Stomach (tissue), 9 donors: ENCODE measurements around the gene TENM3. TPM values are rescaled to one million over a fixed set of nuclear protein-coding genes. Genes with fewer than 3 reads are reported as not detected.

Experiments used
- DNase-seq, 2 donors: peaks; one replicate each; pipeline versions ENCODE4 v3.0.0 to v3.0.0-alpha.2; 2013 to 2019
- H3K27ac ChIP-seq, 5 donors: fragments of 200-600 bp in 4 of 5; sonication (generic) in 4 of 5; one replicate each; pipeline ENCODE4 v1.5.1; 2013 to 2019; ENCODE audit warnings: mild to moderate bottlenecking in 1 of 5, moderate library complexity in 1 of 5
- H3K27me3 ChIP-seq, 3 donors: fragments of 200-600 bp; sonication (generic); one replicate each; pipeline ENCODE4 v1.5.1; 2017 to 2019; ENCODE audit warnings: mixed run types in 1 of 3
- H3K36me3 ChIP-seq, 4 donors: fragments of 200-600 bp; sonication (generic); 1 replicate in 3 of 4; 2 replicates in 1 of 4; pipeline ENCODE4 v1.5.1; 2016 to 2019
- H3K4me1 ChIP-seq, 4 donors: fragments of 200-600 bp; sonication (generic); one replicate each; pipeline ENCODE4 v1.5.1; 2016 to 2019
- H3K4me3 ChIP-seq, 4 donors: fragments of 200-600 bp; sonication (generic) in 3 of 4; one replicate each; pipeline ENCODE4 v1.5.1; 2016 to 2019; ENCODE audit warnings: mild to moderate bottlenecking in 1 of 4
- H3K9me3 ChIP-seq, 4 donors: fragments of 200-600 bp; sonication (generic); one replicate each; pipeline ENCODE4 v1.5.1; 2016 to 2019
- CTCF ChIP-seq, 7 experiments: fragments of 450-650 bp in 4 of 7; fragments of 200-600 bp in 3 of 7; sonication (generic) in 3 of 7; IDR thresholded peaks; one replicate each; pipeline ENCODE4 v1.5.1; 2016 to 2019; ENCODE audit warnings: antibody characterized with exemption in 7 of 7, control low read depth in 2 of 7, mild to moderate bottlenecking in 1 of 7
- EP300 ChIP-seq: sonication (generic); formaldehyde crosslinking; IDR thresholded peaks from one replicate; pipeline ENCODE4 v1.6.1; 2017; ENCODE audit warnings: antibody characterized with exemption
- POLR2A ChIP-seq, 4 donors: fragments of 450-650 bp; IDR thresholded peaks; one replicate each; pipeline ENCODE4 v1.6.1; 2016; ENCODE audit warnings: antibody characterized with exemption in 4 of 4, control low read depth in 2 of 4, mild to moderate bottlenecking in 1 of 4, moderate library complexity in 1 of 4
- POLR2AphosphoS5 ChIP-seq, 3 donors: sonication (generic); formaldehyde crosslinking; IDR thresholded peaks; one replicate each; pipeline ENCODE4 v1.6.1; 2016; ENCODE audit warnings: antibody characterized with exemption in 3 of 3
- WGBS, 5 donors: extraction: QIAGEN DNeasy Blood & Tissue Kit in 3 of 5; methylation state at CpG; one replicate each; pipeline versions ENCODE4 v1.1.5 to v1.1.7; 2013 to 2018; 5-methylcytosine and 5-hydroxymethylcytosine counted together
- intact Hi-C: fragments of 100-400 bp; cut with DNase I; formaldehyde crosslinking; loops from one replicate; pipeline ENCODE4 v1.15.1; 2023; ENCODE audit warnings: low total_unique reads
- polyA plus RNA-seq, 3 donors: library from polyadenylated mRNA; stranded (reverse); fragments of 200-250 nt; gene quantifications; one replicate each; pipeline ENCODE4 v1.2.3, GENCODE V29; 2013
- total RNA-seq, 5 donors: library from RNA; depleted of rRNA; stranded (reverse); fragments of >200 nt; gene quantifications; one replicate each; pipeline versions ENCODE4 v1.1.0 to v1.2.3, GENCODE V29; 2014 to 2016
- donor health status: healthy with polysubstance abuse.
- donor health status: Bipolar disorder and iron deficiency.
- donor health status: healthy.

Gene TENM3
- total and polyA plus RNA-seq, 8 donors: under 0.01 to 8.3 (median 0.44) TPM

- no peak for DNase-seq
These were observed 596.1 kb downstream of the TENM3 start for GRCh38 chr4:182839256-182839655.

GRCh38 chr4:182840108-182840507 is 596.9 kb downstream of the TENM3 start:
- peaks cover 0 to 10% (median 0%) of the 10 kb centered on the region in 3 donors for H3K27me3 ChIP-seq

More at GRCh38 chr4:182839256-182839655, 596.1 kb downstream of the TENM3 start:
- no peaks in the 10 kb centered on the region for H3K4me1 ChIP-seq
- peaks cover 0 to 10% (median 0%) of the 10 kb centered on the region in 3 donors for H3K27me3 ChIP-seq
- no peaks in the 10 kb centered on the region for H3K36me3 ChIP-seq
- H3K9me3 ChIP-seq: no peaks in the 10 kb centered on the region
- no peak overlapping the region for H3K27ac ChIP-seq
- WGBS, 5 donors: 94 to 100% (median 95%) methylated on average over 6 to 9 of the region's 9 CpGs
- TF ChIP-seq EP300: no peak
- intact Hi-C loops: no loop called here
- no peak overlapping the region for H3K4me3 ChIP-seq

GRCh38 chr4:182842104-182842600 is 599.0 kb downstream of the TENM3 start:
- Histone ChIP-seq H3K27ac (no peak overlapping the region), H3K36me3 (no peaks in the 10 kb centered on the region), H3K4me1 (no peaks in the 10 kb centered on the region), H3K4me3 (no peak overlapping the region), H3K9me3 (no peaks in the 10 kb centered on the region), H3K27me3 (no peaks in the 10 kb centered on the region)
- no peak for DNase-seq
- intact Hi-C loops: no loop called here
- 70 to 84% (median 76%) methylated on average over 11 of the region's 11 CpGs for WGBS, 5 donors
- TF ChIP-seq POLR2AphosphoS5 (IDR thresholded peaks at IDR 0.05) (no peak), POLR2A (IDR thresholded peaks at IDR 0.05) (no peak), CTCF (IDR thresholded peaks at IDR 0.05) (no peak), EP300 (no peak)

More at GRCh38 chr4:182840108-182840507, 596.9 kb downstream of the TENM3 start:
- no peak for DNase-seq
- no peaks in the 10 kb centered on the region for H3K9me3 ChIP-seq
- H3K4me3 ChIP-seq: no peak overlapping the region
- TF ChIP-seq CTCF (IDR thresholded peaks at IDR 0.05) (no peak), POLR2A (IDR thresholded peaks at IDR 0.05) (no peak), EP300 (no peak), POLR2AphosphoS5 (IDR thresholded peaks at IDR 0.05) (no peak)
- 88 to 95% (median 90%) methylated on average over 10 of the region's 10 CpGs for WGBS, 5 donors
- H3K36me3 ChIP-seq: no peaks in the 10 kb centered on the region
- no peak overlapping the region for H3K27ac ChIP-seq
- intact Hi-C loops: no loop called here
- no peaks in the 10 kb centered on the region for H3K4me1 ChIP-seq

- H3K4me3 ChIP-seq: no peak overlapping the region
- H3K9me3 ChIP-seq: no peaks in the 10 kb centered on the region
- no peaks in the 10 kb centered on the region for H3K27me3 ChIP-seq
- H3K36me3 ChIP-seq: no peaks in the 10 kb centered on the region
- DNase-seq: no peak
- no peak overlapping the region for H3K27ac ChIP-seq
- no peak for TF ChIP-seq POLR2A (IDR thresholded peaks at IDR 0.05)
- no peak for TF ChIP-seq POLR2AphosphoS5 (IDR thresholded peaks at IDR 0.05)
- no peak for TF ChIP-seq EP300
- TF ChIP-seq CTCF (IDR thresholded peaks at IDR 0.05): no peak
- intact Hi-C loops: no loop called here
- no peaks in the 10 kb centered on the region for H3K4me1 ChIP-seq
- 51 to 71% (median 60%) methylated on average over 17 of the region's 17 CpGs for WGBS, 5 donors
These were observed 599.7 kb downstream of the TENM3 start for GRCh38 chr4:182842759-182843390.

GRCh38 chr4:182843808-182844325 is 600.7 kb downstream of the TENM3 start:
- intact Hi-C loops: no loop called here
- no peak overlapping the region for H3K4me3 ChIP-seq
- TF ChIP-seq POLR2A (IDR thresholded peaks at IDR 0.05) (no peak), EP300 (no peak)
- H3K36me3 ChIP-seq: no peaks in the 10 kb centered on the region
- H3K27ac ChIP-seq: no peak overlapping the region
- DNase-seq: no peak
- no peaks in the 10 kb centered on the region for H3K27me3 ChIP-seq
- no peaks in the 10 kb centered on the region for H3K9me3 ChIP-seq
- 75 to 92% (median 85%) methylated on average over 9 of the region's 9 CpGs for WGBS, 5 donors
- H3K4me1 ChIP-seq: no peaks in the 10 kb centered on the region
